CD4-positive, alpha-beta T cell treated with Interleukin-21 for 1 hour (primary cell): Measurements from ENCODE around the gene FOXL2.

Experiments used
- DNase-seq: peaks from one replicate; pipeline ENCODE4 v3.0.0-alpha.2; 2020

The FOXL2 gene

DNA sequence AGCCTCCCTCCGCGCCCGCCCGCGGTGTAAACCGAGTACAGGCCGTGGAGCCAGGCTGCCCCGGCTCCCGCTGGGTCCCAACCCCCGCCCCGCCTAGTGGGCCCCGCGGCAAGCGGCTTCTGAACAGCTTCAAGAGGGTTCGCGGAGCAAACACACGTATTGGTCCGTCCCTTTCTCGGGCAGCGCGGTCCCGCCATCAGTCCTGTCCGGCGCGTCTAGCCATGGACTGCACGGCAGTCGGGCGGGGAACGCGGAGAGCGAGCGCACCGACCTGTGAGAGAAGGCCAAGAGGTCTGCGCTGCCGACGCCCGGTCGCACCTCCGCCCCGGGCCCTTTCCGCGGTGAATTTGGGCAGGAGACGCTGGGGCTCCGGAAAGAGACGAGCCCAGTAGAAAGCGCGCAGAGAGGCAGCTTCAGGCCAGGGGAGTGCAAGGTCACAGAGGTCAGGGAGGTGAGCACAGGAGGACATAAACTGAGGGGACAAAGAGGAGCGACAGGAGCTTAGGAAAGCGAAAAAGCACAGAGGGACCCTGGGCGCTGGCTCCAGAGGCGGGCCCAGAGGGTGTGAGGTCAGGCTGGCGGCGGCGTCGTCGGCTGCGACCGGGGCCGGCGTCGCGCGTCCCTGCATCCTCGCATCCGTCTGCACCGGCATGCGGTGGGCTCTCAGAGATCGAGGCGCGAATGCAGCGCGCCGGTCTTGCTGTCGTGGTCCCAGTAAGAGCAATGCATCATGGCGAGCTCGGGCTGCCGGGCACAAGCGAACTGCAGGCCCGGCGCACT lies 1.8 kb downstream of the FOXL2 start:
- no peak for DNase-seq

- no peak for DNase-seq
Measured at GRCh38 chr3:138944654-138944928, 2.3 kb downstream of the FOXL2 start.

DNA sequence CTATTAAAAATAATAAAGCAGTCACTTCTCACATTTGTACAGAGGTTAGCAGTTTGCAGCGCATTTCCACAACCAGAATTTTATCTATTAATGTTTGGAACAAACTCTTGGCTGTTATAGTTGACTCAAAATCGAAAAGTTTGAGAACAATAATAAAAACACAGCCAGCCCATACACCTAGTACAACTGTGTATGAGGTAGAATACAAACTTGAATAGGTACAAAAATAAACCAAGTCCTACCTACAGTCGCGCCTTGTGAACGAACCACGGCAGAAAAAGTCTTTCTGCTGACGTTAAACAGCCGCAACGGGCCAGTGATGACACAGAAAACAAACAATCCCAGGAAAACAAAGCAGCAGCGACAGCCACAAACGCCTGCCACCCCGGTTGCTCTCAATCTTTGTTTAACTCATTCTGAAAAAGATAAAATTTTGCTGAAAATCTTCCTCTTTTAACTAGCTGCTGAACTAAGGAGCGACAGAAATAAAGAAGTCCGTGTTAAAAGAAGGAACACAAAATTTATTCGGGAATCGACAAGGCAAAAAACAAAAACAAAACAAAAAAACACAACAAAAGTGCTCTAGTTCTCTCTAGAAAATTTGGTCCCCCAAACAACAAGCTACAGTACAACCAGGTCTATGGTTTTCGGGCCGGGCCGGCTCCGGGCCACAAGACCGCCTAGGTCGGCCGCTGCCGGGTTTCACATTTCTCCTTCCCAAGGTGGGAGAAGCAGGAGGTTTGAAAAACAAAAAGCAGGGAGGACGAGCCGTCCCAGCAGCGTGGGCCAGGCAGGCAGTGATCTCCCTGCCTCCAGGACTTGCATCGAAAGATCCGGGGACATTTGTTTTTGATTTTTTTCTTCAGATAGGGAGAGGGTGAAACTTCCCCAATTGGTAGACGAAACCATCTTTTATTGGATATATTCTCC lies 2.9 kb downstream of the FOXL2 start:
- no peak for DNase-seq

GRCh38 chr3:138942861-138943623 lies 3.9 kb downstream of the FOXL2 start:
- DNase-seq: no peak

DNA sequence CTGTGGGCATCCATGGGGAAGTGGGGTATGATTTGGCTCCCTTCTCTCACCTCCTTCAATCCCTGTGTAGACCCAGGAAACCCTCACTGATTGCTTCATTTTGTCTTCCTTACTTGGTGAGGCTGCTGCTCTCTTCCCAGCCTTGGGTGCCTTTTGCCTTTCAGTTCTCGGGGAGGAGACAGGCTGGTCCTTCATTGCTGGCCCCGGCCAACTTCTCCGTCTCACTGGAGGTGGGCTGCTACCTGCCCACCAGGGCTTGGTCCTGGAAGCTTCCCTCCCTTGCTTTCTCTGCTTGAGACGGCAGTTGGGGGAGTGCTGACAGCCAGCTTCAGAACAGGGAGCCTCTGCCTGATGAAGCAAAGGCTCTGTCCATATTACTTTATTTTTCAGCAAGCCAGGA lies 4.7 kb downstream of the FOXL2 start:
- DNase-seq: no peak

- no peak for DNase-seq
Measured at GRCh38 chr3:138941259-138941885, 5.6 kb downstream of the FOXL2 start.

- no peak for DNase-seq
Measured at GRCh38 chr3:138940446-138940845, 6.5 kb downstream of the FOXL2 start.

- DNase-seq: no peak
Measured at GRCh38 chr3:138939561-138940241, 7.2 kb downstream of the FOXL2 start.

DNA sequence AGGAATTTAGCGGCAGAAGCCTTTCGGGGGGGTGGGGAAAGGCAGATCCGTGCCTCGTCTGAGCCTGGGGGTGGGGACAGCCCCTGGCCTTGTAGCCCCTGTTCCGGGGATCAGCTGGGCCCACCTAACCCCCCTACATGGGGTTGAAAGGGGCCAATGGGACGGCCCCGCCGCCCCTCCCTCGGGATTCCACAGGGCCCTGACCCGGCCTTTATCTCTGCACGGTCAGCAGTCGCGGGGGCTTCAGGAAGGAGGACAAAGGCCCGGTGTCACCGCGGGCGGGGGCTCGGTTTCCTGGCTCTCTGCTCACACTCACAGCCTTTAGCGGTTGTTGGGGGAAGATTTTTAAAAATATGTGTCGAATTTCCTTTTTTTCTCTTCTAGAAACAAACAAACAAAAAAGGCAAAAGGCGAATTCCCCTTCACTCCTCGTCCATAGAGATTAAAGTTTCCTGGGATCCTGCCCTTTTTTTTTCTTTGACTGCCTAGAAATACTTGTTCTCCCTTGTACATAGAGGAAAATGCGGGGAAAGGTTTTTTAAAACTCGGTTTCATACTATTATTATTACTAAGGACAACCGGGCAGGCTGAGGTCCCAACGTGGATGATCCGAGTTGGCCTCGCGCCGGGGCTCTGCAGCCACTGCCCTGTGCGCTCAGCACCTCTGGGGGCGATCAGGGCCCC lies 7.9 kb downstream of the FOXL2 start:
- DNase-seq: no peak

DNA sequence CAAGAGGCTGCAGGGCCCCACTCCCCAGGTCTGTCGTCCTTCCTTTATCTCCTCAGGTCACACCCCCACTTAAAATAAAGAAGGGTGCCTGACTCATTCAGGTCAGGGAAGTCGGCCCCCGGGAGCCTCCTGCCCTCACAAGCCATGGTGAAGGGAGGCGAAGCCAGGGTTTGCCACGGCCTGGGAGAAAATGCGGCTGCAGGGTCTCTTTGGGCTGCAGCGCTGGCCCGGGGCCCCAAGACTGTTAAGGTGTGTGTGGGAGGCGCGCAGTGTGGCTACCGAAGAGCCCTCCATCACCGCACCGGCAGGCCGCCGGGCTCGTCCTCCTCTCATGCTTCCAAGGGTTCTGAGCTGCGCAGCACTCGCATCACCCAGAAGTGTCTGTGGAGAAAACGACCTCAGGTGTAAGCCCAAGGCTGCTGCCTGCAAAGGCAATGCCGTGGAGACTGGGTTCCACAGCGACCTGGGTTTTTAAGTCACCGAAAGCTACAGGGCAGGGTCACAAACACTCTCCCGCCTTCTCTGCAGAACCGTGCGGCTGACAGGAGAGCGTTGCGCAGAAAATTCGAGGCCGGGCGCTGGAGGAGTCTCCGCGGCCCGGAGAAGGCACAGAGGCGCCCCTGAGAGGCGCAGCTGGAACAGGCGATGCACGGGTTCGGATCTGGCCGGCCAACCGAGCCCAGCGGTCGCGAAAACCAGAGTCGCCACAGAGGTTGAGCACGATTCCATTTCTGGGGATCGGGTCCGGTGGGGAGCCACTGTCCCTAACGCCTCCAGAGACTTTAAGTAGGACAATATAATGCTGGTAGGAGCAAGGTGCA lies 8.7 kb downstream of the FOXL2 start:
- DNase-seq: no peak

- DNase-seq: no peak
Measured at GRCh38 chr3:138937690-138938055, 9.3 kb downstream of the FOXL2 start.

GRCh38 chr3:138936741-138937689 lies 9.9 kb downstream of the FOXL2 start:
- DNase-seq: no peak

DNA sequence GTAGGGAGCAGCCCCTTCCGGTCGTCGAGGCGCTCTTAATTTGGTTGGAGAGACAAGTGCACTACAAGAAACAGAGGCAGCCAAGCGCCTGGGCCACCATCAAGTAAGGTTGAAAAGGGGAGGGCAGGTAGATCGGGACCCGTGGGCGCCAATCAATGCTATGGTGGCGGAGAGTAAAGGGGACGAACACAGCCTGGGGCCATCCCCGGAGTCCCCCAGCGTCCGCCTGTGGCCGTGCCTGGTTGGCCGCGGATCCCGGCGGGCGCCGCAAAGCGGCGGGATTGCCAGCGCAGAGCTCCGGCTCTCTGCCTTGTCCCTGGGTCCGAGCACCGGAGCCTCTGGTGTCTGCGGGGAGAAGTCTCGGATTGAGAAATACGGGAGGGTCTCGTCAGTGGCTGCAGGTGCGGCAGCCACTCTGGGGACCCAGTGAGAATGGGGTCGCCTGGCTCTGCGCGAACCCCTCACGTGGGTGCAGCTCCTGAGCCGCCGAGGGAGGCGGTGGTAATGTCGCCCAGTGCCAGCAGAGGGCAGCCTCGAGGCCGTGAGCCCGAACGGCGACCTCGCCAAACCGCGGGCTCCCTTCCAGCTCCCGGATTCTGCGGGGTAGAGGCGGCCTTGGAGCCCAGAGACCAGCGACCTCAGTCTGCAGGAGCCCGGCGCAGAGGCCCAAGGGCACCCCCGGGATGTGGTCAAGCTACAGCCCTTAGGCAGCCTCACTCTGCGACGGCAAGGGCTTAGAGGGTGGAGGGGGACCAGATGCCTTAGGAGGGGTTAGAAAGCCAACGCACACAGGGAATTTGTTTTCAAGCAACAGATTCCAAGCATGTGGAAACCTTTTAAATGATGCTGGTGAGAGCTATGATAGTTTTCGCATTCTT lies 10.8 kb downstream of the FOXL2 start:
- DNase-seq: peak; percentile 65

DNA sequence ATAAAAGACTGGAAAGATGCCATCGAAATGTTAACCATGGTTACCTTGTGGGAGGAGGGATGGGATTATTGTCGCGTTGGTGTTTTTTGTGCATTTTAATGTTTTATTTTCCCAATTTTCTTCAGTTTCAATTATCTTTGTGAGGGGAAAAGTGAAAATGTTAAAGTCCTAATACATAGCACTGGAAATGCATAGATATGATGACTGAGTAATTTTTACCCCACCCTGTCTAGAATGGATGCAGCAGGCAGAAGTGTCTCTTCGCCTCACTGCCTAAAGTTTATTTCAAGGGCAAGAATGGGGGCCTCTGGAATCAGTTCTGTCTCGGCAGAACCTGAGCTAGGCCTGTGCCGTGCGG lies 11.5 kb downstream of the FOXL2 start:
- no peak for DNase-seq

- no peak for DNase-seq
Measured at GRCh38 chr3:138933981-138934691, 12.8 kb downstream of the FOXL2 start.

DNA sequence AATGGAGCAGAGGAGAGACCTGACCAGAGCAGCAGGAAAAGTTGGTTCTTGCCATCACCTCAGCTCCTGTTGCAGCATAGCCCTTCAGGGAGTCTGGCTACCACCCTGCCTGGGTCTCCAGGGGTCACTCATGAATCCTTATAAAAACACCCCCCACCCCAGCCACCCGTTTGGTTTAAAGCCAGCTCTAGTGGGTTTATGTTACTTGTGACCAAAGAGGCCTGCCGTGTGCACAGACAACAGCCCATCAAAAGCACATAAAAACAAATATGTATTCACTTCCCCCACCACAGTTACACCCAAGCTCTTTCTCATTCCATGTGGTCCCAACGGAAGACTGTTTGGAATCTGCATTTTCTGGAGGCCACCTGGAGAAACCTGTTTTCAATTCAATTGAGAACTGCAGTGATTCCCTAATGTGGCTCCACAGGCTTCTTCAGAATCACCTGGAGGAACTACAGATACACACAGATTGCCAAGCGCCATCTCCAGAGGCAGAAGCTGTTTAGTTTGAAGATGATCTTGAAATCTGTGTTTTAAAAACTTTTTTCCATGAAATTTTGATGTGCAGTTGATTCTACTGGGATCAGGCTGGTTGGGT lies 13.8 kb downstream of the FOXL2 start:
- no peak for DNase-seq

- no peak for DNase-seq
Measured at GRCh38 chr3:138928727-138929372, 18.1 kb downstream of the FOXL2 start.
